ENCODE results near the gene NPHP4. TPM values are rescaled to one million over a fixed set of nuclear protein-coding genes. Genes with fewer than 3 reads are reported as not detected.
"Not testable (repeated sequence)": the region's sequence is repeated elsewhere in the genome, so short reads cannot be mapped to it uniquely, and the experiment has no call there.

Gene NPHP4
- total RNA-seq, 2 donors from 2014 or later = 5.1 to 7.3 TPM

- DNase-seq (no peak), ATAC-seq (no peak)
- intact Hi-C loops (cut with DNase I) = no loop called here
Measured at GRCh38 chr1:5858844-5859407, 133.3 kb downstream of the NPHP4 start.

GRCh38 chr1:5858246-5858645, 134.0 kb downstream of the NPHP4 start:
- ATAC-seq (no peak), DNase-seq (no peak)
- intact Hi-C loops (cut with DNase I) = no loop called here

GRCh38 chr1:5857508-5858090, 134.6 kb downstream of the NPHP4 start:
- ATAC-seq (no peak), DNase-seq (no peak)
- intact Hi-C loops (cut with DNase I) = no loop called here

- no peak for DNase-seq
- ATAC-seq = no peak
- intact Hi-C loops (cut with DNase I) = no loop called here
Measured at GRCh38 chr1:5857011-5857410, 135.2 kb downstream of the NPHP4 start.

- intact Hi-C loops (cut with DNase I) = no loop called here
- no peak for DNase-seq
- no peak for ATAC-seq
Measured at GRCh38 chr1:5856246-5856815, 135.9 kb downstream of the NPHP4 start.

- intact Hi-C loops (cut with DNase I) = no loop called here
- ATAC-seq (no peak), DNase-seq (no peak)
Measured at GRCh38 chr1:5855196-5855897, 136.9 kb downstream of the NPHP4 start.

- intact Hi-C loops (cut with DNase I) = no loop called here
- DNase-seq = no peak
- ATAC-seq = no peak
Measured at GRCh38 chr1:5854754-5855153, 137.5 kb downstream of the NPHP4 start.

GRCh38 chr1:5853858-5854257, 138.4 kb downstream of the NPHP4 start:
- ATAC-seq; DNase-seq; intact Hi-C loops (cut with DNase I): not testable (repeated sequence)

- DNase-seq (no peak), ATAC-seq (no peak)
- intact Hi-C loops (cut with DNase I) = no loop called here
Measured at GRCh38 chr1:5850503-5850902, 141.7 kb downstream of the NPHP4 start.

- no peak for ATAC-seq
- DNase-seq = no peak
Measured at GRCh38 chr1:5849550-5849949, 142.7 kb downstream of the NPHP4 start.

GRCh38 chr1:5847013-5847659, 145.1 kb downstream of the NPHP4 start:
- no peak for ATAC-seq
- intact Hi-C loops (cut with DNase I) = no loop called here

More at GRCh38 chr1:5849550-5849949, 142.7 kb downstream of the NPHP4 start:
- intact Hi-C loops (cut with DNase I) = no loop called here

GRCh38 chr1:5845376-5845775, 146.8 kb downstream of the NPHP4 start:
- intact Hi-C loops (cut with DNase I) = no loop called here
- DNase-seq (no peak), ATAC-seq (no peak)

More at GRCh38 chr1:5847013-5847659, 145.1 kb downstream of the NPHP4 start:
- DNase-seq = no peak

GRCh38 chr1:5844442-5844841, 147.8 kb downstream of the NPHP4 start:
- no peak for DNase-seq
- intact Hi-C loops (cut with DNase I) = no loop called here
- ATAC-seq = no peak

GRCh38 chr1:5843521-5844096, 148.6 kb downstream of the NPHP4 start:
- no peak for DNase-seq
- intact Hi-C loops (cut with DNase I) = no loop called here

GRCh38 chr1:5842679-5843078, 149.5 kb downstream of the NPHP4 start:
- ATAC-seq = no peak
- intact Hi-C loops (cut with DNase I) = no loop called here
- DNase-seq = no peak

More at GRCh38 chr1:5843521-5844096, 148.6 kb downstream of the NPHP4 start:
- no peak for ATAC-seq

- DNase-seq (no peak), ATAC-seq (no peak)
- intact Hi-C loops (cut with DNase I) = no loop called here
Measured at GRCh38 chr1:5840551-5841001, 151.6 kb downstream of the NPHP4 start.

- intact Hi-C loops (cut with DNase I) = no loop called here
- DNase-seq = no peak
- no peak for ATAC-seq
Measured at GRCh38 chr1:5839881-5840550, 152.2 kb downstream of the NPHP4 start.

- intact Hi-C loops (cut with DNase I) = no loop called here
- no peak for DNase-seq
- ATAC-seq = no peak
Measured at GRCh38 chr1:5839161-5839880, 152.9 kb downstream of the NPHP4 start.
